ENCODE measurements around the gene PTPRO.

DNA sequence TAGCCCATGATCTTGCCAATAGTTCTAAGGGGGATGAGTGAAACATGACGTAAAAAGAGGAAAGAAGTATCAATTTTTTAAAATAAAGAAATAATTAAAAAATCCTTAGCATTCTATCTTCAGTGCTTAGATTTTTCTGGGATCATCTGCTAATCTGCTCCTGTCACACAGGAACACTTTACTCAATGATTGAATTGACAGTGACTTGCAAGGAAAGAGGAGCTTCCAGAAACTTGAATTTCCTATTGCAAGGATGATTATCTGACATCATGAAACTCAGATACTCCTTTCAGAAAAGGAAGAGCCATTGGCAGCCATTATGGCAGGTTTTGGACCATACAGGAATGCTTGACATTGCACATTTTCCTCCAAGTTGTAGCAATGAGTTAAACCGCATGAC, 41.4 kb upstream of the PTPRO start:
- TF ChIP-seq CTCF (IDR thresholded peaks at IDR 0.05) (no peak), POLR2A (IDR thresholded peaks at IDR 0.05) (no peak)
